Measurements from ENCODE around the gene KRTAP12-1.
"Not testable (repeated sequence)": the region's sequence is repeated elsewhere in the genome, so short reads cannot be mapped to it uniquely, and the experiment has no call there.

Gene KRTAP12-1

DNA sequence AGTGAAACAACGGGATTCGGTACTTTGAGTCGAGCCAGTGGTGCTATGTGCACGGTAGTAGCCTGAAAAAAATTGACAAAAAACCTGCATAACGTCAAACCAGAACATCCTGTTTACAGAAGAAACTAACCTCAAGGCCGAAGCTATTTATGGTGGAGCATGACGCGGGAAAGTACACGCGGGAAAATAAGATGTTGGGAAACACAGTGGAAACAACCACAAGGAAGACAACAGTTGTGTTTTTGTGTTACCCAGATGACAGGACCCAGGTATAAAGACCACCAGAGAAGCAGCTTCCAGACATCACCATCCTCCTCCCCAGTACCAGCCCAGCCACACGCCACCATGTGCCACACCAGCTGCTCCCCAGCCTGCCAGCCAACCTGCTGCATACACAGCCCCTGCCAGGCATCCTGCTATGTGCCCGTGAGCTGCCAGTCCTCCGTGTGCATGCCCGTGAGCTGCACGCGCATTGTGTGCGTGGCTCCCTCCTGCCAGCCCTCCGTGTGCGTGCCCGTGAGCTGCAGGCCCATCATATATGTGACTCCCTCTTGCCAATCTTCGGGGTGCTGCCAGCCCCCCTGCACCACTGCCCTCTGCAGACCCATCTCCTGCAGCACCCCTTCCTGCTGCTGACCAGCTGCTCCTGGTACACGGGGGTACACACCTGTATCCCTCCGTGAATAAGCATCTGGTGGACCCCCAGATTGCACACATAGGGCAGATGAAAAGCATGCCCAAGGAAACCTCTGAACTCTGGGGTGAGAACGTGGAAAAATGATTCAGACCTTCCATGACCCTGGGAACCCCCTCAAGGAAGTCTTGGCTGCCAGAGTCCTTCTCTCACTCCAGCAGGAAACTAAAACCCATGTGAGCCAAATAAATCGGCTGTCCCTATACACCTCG lies 24.1 kb downstream of the KRTAP12-1 start, which contains the start of gene KRTAP12-3:
KRTAP12-3 (plus strand) TSS at position 298 of the 906 bp plus-strand sequence; CDS start at position 346, 48 bp downstream.
- peak; percentile 68 for DNase-seq
- H3K27me3 Mint-ChIP-seq, result peaks cover 6% of the 10 kb centered on the region
- H3K4me1 Mint-ChIP-seq, result peaks cover 65% of the 10 kb centered on the region
- peak within 1 kb of the TSS; percentile 97 for H3K27ac Mint-ChIP-seq
- CTCF ChIA-PET, result interaction anchor here (0.6 to 1.6 kb wide), 2 partner anchors 11 to 39 kb away, joined by 3 to 4 read pairs; partner anchors contain the start of gene KRTAP10-11
- H3K36me3 Mint-ChIP-seq, result peaks cover 70% of the 10 kb centered on the region
- H3K9me3 Mint-ChIP-seq, result peaks cover 70% of the 10 kb centered on the region
- peak within 1 kb of the TSS; percentile 36 for H3K4me3 Mint-ChIP-seq

DNA sequence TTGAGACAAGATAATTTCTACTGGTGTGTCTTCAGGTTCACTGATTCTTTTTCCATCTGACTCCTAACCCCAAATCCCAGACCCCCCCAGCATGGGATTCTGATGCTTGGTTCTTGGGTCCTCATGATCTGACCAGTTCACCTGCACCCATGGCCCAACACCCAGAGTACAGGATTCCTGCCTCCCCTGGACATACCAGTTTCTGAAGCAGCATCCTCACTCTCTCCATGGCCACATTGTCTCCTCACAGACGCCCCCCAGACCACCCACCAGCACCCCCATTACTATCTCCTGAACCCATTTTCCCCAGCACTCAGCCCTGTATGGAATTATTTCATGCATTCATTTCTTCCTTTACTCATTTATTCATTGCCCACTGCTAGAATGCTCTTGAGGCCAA lies 25.1 kb downstream of the KRTAP12-1 start:
- peaks cover 65% of the 10 kb centered on the region for H3K4me1 Mint-ChIP-seq
- H3K9me3 Mint-ChIP-seq, result peaks cover 67% of the 10 kb centered on the region

GRCh38 chr21:44654576-44655175 lies 27.3 kb downstream of the KRTAP12-1 start, which contains the start of gene KRTAP12-4:
Gene KRTAP12-4, minus strand, starts transcription at chr21:44654659. Its CDS starts 45 bp downstream, at chr21:44654614.
- H3K27me3 Mint-ChIP-seq, result peaks cover 3% of the 10 kb centered on the region
- H3K27ac Mint-ChIP-seq, result peak within 1 kb of the TSS; percentile 85
- H3K4me1 Mint-ChIP-seq, result peaks cover 58% of the 10 kb centered on the region
- H3K9me3 Mint-ChIP-seq, result peaks cover 61% of the 10 kb centered on the region
- CTCF ChIA-PET, result interaction anchor here (1.0 kb wide), 1 partner anchor 31 kb away, joined by 3 read pairs; no protein-coding TSS in a partner anchor
- DNase-seq, result no peak
- H3K36me3 Mint-ChIP-seq, result peaks cover 59% of the 10 kb centered on the region
- no peak within 1 kb of the TSS for H3K4me3 Mint-ChIP-seq

More for the DNA sequence above, 25.1 kb downstream of the KRTAP12-1 start:
- peaks cover 6% of the 10 kb centered on the region for H3K27me3 Mint-ChIP-seq
- no peak for DNase-seq
- CTCF ChIA-PET, result interaction anchor here (1.6 kb wide), 1 partner anchor 10 kb away, joined by 4 read pairs; the partner anchor contains the start of gene KRTAP10-11
- H3K36me3 Mint-ChIP-seq, result peaks cover 66% of the 10 kb centered on the region
- H3K4me3 Mint-ChIP-seq, result no peak overlapping the region
- peak overlapping the region; percentile 97 for H3K27ac Mint-ChIP-seq

GRCh38 chr21:44653656-44654575 lies 28.0 kb downstream of the KRTAP12-1 start:
- DNase-seq, result peak; percentile 48
- Mint-ChIP-seq H3K36me3 (peaks cover 52% of the 10 kb centered on the region), H3K4me1 (peaks cover 51% of the 10 kb centered on the region), H3K9me3 (peaks cover 53% of the 10 kb centered on the region), H3K27me3 (peaks cover 3% of the 10 kb centered on the region), H3K27ac (peak overlapping the region; percentile 85), H3K4me3 (no peak overlapping the region)
- CTCF ChIA-PET, result interaction anchor here (0.7 to 1.0 kb wide), 2 partner anchors 30 to 35 kb away, joined by 3 read pairs; no protein-coding TSS in a partner anchor

DNA sequence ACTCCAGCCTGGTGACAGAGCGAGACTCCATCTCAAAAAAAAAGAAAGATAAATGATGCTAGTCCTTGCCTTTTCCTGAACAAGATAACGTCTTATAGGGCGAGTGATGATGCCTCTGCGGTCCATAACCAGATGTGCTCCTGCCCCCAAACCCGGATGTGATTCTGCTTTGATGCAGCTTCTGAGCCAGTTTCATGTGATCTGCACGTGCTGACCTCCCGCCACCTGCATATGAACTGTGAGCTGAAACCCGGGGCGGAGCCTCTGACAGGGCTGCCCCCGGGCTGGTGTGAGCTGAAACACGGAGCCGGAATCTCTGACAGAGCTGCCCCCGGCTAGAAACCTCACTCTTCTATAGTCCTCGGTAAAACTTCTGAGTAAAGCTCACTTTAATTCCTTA lies 28.8 kb downstream of the KRTAP12-1 start:
- Mint-ChIP-seq H3K27ac (no peak overlapping the region), H3K4me1 (peaks cover 43% of the 10 kb centered on the region), H3K36me3 (peaks cover 44% of the 10 kb centered on the region), H3K27me3 (peaks cover 3% of the 10 kb centered on the region), H3K4me3 (no peak overlapping the region), H3K9me3 (peaks cover 48% of the 10 kb centered on the region)
- CTCF ChIA-PET, result interaction anchor here (0.7 kb wide), 1 partner anchor 34 kb away, joined by 3 read pairs; no protein-coding TSS in a partner anchor
- no peak for DNase-seq

- DNase-seq, result no peak
- CTCF ChIA-PET, result no interaction called here
- H3K9me3 Mint-ChIP-seq, result peaks cover 29% of the 10 kb centered on the region
- H3K27me3 Mint-ChIP-seq, result peaks cover 16% of the 10 kb centered on the region
- no peak overlapping the region for H3K27ac Mint-ChIP-seq
- H3K36me3 Mint-ChIP-seq, result peaks cover 26% of the 10 kb centered on the region
- H3K4me1 Mint-ChIP-seq, result peaks cover 23% of the 10 kb centered on the region
- H3K4me3 Mint-ChIP-seq, result no peak overlapping the region
These were observed 30.8 kb downstream of the KRTAP12-1 start for GRCh38 chr21:44650973-44651675.

GRCh38 chr21:44650265-44650972 lies 31.5 kb downstream of the KRTAP12-1 start:
- no peak overlapping the region for H3K27ac Mint-ChIP-seq

DNA sequence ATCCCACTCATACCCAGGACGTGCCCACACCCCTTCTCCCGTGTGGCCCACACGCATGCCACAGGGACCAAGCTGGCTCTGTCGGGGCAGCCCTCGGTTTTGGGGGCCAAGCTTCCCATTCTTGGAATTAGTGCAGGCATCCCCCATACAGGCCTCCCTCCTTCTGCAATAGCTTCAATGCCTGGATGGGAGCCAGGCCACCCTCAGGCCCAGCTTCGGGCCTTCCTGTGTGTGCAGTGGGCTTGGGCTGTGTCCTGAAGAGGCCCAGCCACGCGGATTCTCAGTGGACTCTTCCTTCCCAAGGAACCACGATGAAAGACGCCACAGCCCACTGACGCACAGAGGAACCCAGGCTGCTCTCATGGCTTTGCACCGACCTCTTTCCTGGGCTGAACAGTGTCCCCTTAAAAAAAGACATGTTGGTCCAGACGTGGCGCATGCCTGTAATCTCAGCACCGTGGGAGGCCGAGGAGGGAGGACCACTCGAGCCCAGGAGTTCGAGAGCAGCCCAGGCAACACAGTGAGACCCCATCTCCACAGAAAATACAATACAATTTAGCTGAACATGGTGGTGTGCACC lies 32.4 kb downstream of the KRTAP12-1 start:
- Mint-ChIP-seq H3K9me3 (peaks cover 24% of the 10 kb centered on the region), H3K27ac (no peak overlapping the region), H3K27me3 (peaks cover 16% of the 10 kb centered on the region), H3K4me1 (peaks cover 12% of the 10 kb centered on the region), H3K4me3 (no peak overlapping the region), H3K36me3 (peaks cover 22% of the 10 kb centered on the region)
- DNase-seq, result no peak
- CTCF ChIA-PET, result no interaction called here

More at GRCh38 chr21:44650265-44650972, 31.5 kb downstream of the KRTAP12-1 start:
- peaks cover 23% of the 10 kb centered on the region for H3K36me3 Mint-ChIP-seq
- peaks cover 24% of the 10 kb centered on the region for H3K9me3 Mint-ChIP-seq
- no peak overlapping the region for H3K4me3 Mint-ChIP-seq
- peaks cover 19% of the 10 kb centered on the region for H3K4me1 Mint-ChIP-seq
- CTCF ChIA-PET, result no interaction called here
- DNase-seq, result no peak
- H3K27me3 Mint-ChIP-seq, result peaks cover 16% of the 10 kb centered on the region

DNA sequence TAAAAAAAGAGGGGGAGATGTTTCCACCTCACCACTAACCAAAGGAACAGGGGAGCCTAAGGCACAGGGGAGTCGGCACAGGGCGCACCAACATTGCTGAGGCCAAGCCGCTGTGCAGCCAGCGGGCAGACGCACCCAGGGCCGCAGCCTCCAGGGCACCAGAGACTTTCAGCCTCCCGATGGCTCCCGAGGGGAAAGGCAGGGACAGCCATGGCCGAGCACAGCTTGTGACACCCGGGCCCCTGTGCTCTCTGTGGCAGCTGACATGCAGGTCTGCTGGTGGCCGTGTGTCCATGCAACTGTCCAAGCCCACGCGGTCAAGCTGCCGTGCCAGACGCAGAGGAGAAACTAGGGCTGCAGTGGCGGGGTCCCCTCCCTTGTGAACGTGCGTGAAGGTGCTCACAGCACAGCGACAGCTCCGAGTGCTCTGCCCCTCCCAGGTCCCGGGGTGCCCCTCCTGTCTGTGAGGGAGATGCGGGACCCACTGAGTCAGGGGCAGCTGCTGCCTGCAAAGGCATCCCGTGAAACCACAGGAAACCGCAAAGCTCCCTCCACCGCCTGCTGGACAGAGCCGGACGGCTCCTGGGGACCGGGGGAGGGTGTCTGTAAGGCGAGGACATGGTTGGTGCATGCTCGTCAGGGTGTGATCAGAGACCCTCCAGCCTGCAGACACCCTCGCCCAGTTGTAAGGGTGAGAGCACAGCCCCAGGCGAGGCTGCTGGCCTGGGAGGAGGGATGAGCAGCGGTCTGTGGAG lies 33.2 kb downstream of the KRTAP12-1 start:
- Mint-ChIP-seq H3K27me3 (peaks cover 20% of the 10 kb centered on the region), H3K4me3 (no peak overlapping the region), H3K4me1 (peaks cover 3% of the 10 kb centered on the region), H3K9me3 (peaks cover 27% of the 10 kb centered on the region), H3K36me3 (peaks cover 18% of the 10 kb centered on the region), H3K27ac (no peak overlapping the region)
- CTCF ChIA-PET, result no interaction called here
- DNase-seq, result no peak

GRCh38 chr21:44647222-44647552 lies 34.8 kb downstream of the KRTAP12-1 start:
- Mint-ChIP-seq H3K36me3 (peaks cover 11% of the 10 kb centered on the region), H3K9me3 (peaks cover 30% of the 10 kb centered on the region), H3K4me3 (no peak overlapping the region), H3K4me1 (no peaks in the 10 kb centered on the region), H3K27me3 (peaks cover 22% of the 10 kb centered on the region), H3K27ac (no peak overlapping the region)
- no peak for DNase-seq
- CTCF ChIA-PET, result interaction anchor here (1.8 kb wide), 1 partner anchor 10 kb away, joined by 4 read pairs; the partner anchor contains the start of gene KRTAP12-3

DNA sequence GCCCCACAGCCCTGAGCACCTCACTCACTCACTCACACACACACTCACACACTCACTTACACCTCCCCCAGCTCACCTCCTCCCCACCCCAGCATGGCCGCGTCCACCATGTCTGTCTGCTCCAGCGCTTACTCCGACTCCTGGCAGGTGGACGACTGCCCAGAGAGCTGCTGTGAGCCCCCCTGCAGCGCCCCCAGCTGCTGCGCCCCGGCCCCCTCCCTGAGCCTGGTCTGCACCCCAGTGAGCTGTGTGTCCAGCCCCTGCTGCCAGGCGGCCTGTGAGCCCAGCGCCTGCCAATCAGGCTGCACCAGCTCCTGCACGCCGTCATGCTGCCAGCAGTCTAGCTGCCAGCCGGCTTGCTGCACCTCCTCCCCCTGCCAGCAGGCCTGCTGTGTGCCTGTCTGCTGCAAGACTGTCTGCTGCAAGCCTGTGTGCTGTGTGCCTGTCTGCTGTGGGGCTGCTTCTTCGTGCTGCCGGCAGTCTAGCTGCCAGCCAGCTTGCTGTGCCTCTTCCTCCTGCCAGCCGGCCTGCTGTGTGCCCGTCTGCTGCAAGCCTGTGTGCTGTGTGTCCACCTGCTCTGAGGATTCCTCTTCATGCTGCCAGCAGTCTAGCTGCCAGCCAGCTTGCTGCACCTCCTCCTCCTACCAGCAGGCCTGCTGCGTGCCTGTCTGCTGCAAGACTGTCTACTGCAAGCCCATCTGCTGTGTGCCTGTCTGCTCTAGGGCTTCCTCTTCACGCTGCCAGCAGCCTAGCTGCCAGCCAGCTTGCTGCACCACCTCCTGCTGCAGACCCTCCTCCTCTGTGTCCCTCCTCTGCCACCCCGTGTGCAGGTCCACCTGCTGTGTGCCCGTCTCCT lies 35.4 kb downstream of the KRTAP12-1 start, which contains the start of gene KRTAP10-11:
KRTAP10-11 (plus strand) TSS at position 49 of the 856 bp plus-strand sequence; CDS start at position 94, 45 bp downstream.
- not testable (repeated sequence) for DNase-seq, H3K4me3 Mint-ChIP-seq, H3K27ac Mint-ChIP-seq, H3K4me1 Mint-ChIP-seq
- CTCF ChIA-PET, result interaction anchor here (0.6 to 1.8 kb wide), 2 partner anchors 11 to 39 kb away, joined by 3 to 4 read pairs; partner anchors contain the start of gene KRTAP12-3
- Mint-ChIP-seq H3K9me3 (peaks cover 32% of the 10 kb centered on the region), H3K36me3 (peaks cover 11% of the 10 kb centered on the region), H3K27me3 (peaks cover 22% of the 10 kb centered on the region)
